Endothelial cell of umbilical vein (primary cell): ENCODE measurements around the gene SYTL5.

ENCODE experiments used
- CTCF ChIP-seq, 2 donors: IDR thresholded peaks; 1 replicate in 1 of 2; 2 replicates in 1 of 2; pipeline ENCODE4 v1.5.1; 2011; ENCODE audit warnings: low read length in 2 of 2, mild to moderate bottlenecking in 2 of 2, moderate library complexity in 2 of 2, control low read depth in 1 of 2, inconsistent platforms in 1 of 2, low read depth in 1 of 2; ENCODE audit not compliant: insufficient read depth in 1 of 2; ENCODE audit errors: extremely low read depth in 1 of 2
- EZH2 ChIP-seq: IDR thresholded peaks from 2 replicates; pipeline ENCODE4 v1.6.1; 2012; ENCODE audit warnings: borderline replicate concordance, low read depth, mild to moderate bottlenecking, moderate library complexity, low read length, inconsistent platforms; ENCODE audit not compliant: severe bottlenecking

- no peak for TF ChIP-seq CTCF (IDR thresholded peaks at IDR 0.05; ENCODE audit: extremely low read depth in 1 of 2, insufficient read depth in 1 of 2, low read depth in 1 of 2, low read length in 2 of 2)
- no peak for TF ChIP-seq EZH2
Measured at GRCh38 chrX:38129366-38129765, 123.0 kb downstream of the SYTL5 start.
